ENCODE data around the gene OSBPL3.

DNA sequence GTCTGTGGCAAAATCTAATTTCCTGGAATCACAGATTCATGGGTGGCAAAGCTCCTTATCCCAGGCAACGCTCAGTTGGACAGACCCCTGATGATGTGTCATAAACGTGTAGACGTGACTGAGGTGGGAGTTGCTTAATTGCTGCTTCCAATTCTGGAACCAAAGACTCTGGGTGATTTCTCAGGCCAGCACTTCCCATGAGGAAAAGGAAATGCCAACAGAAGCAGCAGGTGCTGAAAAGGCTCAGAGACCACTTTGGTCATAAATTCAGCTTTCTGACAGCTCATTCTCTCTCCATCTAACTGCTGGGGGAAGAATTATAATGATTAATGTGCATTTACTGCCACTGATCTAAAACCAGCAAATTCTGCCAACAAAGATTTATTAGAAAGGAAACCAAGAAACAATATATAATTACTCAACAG, 88.7 kb downstream of the OSBPL3 start:
- TF ChIP-seq, protein P1, sequence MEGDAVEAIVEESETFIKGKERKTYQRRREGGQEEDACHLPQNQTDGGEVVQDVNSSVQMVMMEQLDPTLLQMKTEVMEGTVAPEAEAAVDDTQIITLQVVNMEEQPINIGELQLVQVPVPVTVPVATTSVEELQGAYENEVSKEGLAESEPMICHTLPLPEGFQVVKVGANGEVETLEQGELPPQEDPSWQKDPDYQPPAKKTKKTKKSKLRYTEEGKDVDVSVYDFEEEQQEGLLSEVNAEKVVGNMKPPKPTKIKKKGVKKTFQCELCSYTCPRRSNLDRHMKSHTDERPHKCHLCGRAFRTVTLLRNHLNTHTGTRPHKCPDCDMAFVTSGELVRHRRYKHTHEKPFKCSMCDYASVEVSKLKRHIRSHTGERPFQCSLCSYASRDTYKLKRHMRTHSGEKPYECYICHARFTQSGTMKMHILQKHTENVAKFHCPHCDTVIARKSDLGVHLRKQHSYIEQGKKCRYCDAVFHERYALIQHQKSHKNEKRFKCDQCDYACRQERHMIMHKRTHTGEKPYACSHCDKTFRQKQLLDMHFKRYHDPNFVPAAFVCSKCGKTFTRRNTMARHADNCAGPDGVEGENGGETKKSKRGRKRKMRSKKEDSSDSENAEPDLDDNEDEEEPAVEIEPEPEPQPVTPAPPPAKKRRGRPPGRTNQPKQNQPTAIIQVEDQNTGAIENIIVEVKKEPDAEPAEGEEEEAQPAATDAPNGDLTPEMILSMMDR (IDR thresholded peaks at IDR 0.05; ENCODE audit: insufficient read depth, low read length, poor library complexity, severe bottlenecking), result no peak
- no peak for TF ChIP-seq EZH2phosphoT487 (conservative IDR thresholded peaks at IDR 0.05; ENCODE audit: low read length)
